K562 treated with DMSO at 1 percent for 24 hours (cell line): Measurements from ENCODE around the gene CCL25. TPM values are rescaled to one million over a fixed set of nuclear protein-coding genes. Genes with fewer than 3 reads are reported as not detected.

Experiments used
- total RNA-seq: library from RNA; unstranded; fragments of 300-600 nt; gene quantifications from 2 replicates; pipeline ENCODE4 v1.2.3, GENCODE V29; 2022; ENCODE audit warnings: low read depth; ENCODE audit not compliant: insufficient read depth

CCL25 gene, protein sequence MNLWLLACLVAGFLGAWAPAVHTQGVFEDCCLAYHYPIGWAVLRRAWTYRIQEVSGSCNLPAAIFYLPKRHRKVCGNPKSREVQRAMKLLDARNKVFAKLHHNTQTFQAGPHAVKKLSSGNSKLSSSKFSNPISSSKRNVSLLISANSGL
- not detected in 2 replicates for total RNA-seq

DNA sequence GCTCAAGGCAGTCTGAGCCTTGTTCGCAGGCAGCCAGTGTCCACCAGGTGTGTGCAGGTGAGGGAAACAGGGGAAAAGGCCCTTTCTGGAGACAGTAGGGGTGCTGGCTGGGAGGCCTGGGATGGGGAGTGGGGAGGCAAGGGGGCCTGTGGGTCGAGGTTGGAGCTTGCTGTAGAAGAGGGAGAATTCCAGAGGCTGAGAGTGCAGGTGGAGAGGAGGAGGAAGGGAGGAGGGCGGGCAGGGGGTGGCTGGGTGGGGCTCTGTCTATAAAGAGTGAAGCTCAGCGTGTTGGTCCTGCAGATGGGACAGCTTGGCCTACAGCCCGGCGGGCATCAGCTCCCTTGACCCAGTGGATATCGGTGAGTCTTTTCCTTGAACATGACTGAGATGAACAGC, at the start of gene CCL25:
Gene CCL25, plus strand, starts transcription at position 297 of the 396 bp plus-strand sequence. CDS start 290 bp downstream, outside the sequence.

DNA sequence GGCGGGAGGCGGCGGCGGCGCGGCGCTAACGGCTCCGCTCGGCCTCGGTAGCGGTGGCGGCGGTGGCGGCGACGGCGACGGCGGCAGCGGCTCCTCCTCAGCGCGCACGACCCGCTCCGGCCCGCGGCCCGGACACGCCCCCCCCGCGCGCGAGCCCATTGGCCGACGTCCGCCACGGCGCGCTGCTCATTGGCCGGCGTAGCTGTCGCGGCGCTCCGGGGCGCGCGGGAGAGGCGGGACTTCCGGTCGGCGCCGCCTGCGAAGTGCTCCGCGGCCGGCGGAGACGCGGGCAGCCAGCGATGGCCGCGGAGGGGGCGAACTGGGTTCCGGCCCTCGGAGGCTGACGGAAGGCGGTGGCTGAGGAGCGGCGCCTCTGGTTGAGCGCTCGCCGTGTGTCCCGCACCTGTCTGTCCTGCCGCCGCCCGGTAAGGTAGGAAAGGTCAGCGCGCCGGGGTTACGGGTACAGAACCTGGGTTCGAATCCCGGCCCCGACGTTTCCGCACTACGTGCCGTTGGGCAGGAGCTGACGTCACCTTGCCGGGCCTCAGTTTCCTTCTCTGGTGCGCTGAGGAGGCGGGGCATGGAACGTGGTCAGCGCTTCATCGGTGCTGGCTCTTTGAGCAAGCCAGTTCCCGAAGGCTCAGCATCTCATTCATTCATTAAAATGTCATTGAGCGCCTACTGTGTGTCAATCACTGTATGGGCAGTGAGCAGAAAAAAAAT, 46.9 kb upstream of the CCL25 start, which contains the start of gene ELAVL1:
Gene ELAVL1, minus strand, starts transcription at position 108 of the 723 bp plus-strand sequence. CDS start 13,826 bp downstream, outside the sequence.

Other genes starting within 250 kb of the CCL25 start
- gene EVI5L, start 222.5 kb upstream of the CCL25 start, total RNA-seq: 16.1 and 19.9 TPM in 2 replicates
- gene PRR36, start 178.4 kb upstream of the CCL25 start, total RNA-seq: 0.44 TPM in 1 of 2 replicates, not detected in the other
- gene LRRC8E, start 164.2 kb upstream of the CCL25 start, total RNA-seq: 7.1 and 8.5 TPM in 2 replicates
- gene MAP2K7, start 148.9 kb upstream of the CCL25 start, total RNA-seq: 40.0 and 44.3 TPM in 2 replicates
- gene TGFBR3L, start 137.9 kb upstream of the CCL25 start, total RNA-seq: 2.2 and 3.2 TPM in 2 replicates
- gene SNAPC2, start 132.4 kb upstream of the CCL25 start, total RNA-seq: 50.8 and 53.9 TPM in 2 replicates
- gene CTXN1, start 126.6 kb upstream of the CCL25 start, total RNA-seq: 7.3 and 8.5 TPM in 2 replicates
- 141 and 148 TPM in 2 replicates for gene TIMM44, start 109.1 kb upstream of the CCL25 start, total RNA-seq
- gene ELAVL1, start 47.1 kb upstream of the CCL25 start, total RNA-seq: 76.0 and 85.4 TPM in 2 replicates
- gene FBN3, start 96.8 kb downstream of the CCL25 start, total RNA-seq: 0.08 and 0.12 TPM in 2 replicates
- gene CERS4, start 156.6 kb downstream of the CCL25 start, total RNA-seq: 12.2 and 19.7 TPM in 2 replicates